ENCODE results near the gene ARHGAP1.

The ARHGAP1 gene

GRCh38 chr11:46657186-46657585 lies 43.2 kb downstream of the ARHGAP1 start:
- DNase-seq (ENCODE audit: low read depth), result no peak
- TF ChIP-seq CTCF (IDR thresholded peaks at IDR 0.05; ENCODE audit: low read depth, low read length, missing control alignments), result no peak
- H3K4me3 ChIP-seq (ENCODE audit: low read depth, low read length), result no peak overlapping the region

- no peak for TF ChIP-seq CTCF (IDR thresholded peaks at IDR 0.05; ENCODE audit: low read depth, low read length, missing control alignments)
- no peak overlapping the region for H3K4me3 ChIP-seq (ENCODE audit: low read depth, low read length)
- DNase-seq (ENCODE audit: low read depth), result no peak
Measured at GRCh38 chr11:46655631-46656030, 44.8 kb downstream of the ARHGAP1 start.

- H3K4me3 ChIP-seq (ENCODE audit: low read depth, low read length), result no peak overlapping the region
- no peak for TF ChIP-seq CTCF (IDR thresholded peaks at IDR 0.05; ENCODE audit: low read depth, low read length, missing control alignments)
- DNase-seq (ENCODE audit: low read depth), result no peak
Measured at GRCh38 chr11:46649180-46649738, 51.2 kb downstream of the ARHGAP1 start.

- TF ChIP-seq CTCF (IDR thresholded peaks at IDR 0.05; ENCODE audit: low read depth, low read length, missing control alignments), result no peak
- no peak for DNase-seq (ENCODE audit: low read depth)
- no peak overlapping the region for H3K4me3 ChIP-seq (ENCODE audit: low read depth, low read length)
Measured at GRCh38 chr11:46643986-46644385, 56.4 kb downstream of the ARHGAP1 start.

- DNase-seq (ENCODE audit: low read depth), result no peak
- H3K4me3 ChIP-seq (ENCODE audit: low read depth, low read length), result no peak overlapping the region
- no peak for TF ChIP-seq CTCF (IDR thresholded peaks at IDR 0.05; ENCODE audit: low read depth, low read length, missing control alignments)
Measured at GRCh38 chr11:46643531-46643930, 56.9 kb downstream of the ARHGAP1 start.

GRCh38 chr11:46642627-46643335 lies 57.6 kb downstream of the ARHGAP1 start:
- H3K4me3 ChIP-seq (ENCODE audit: low read depth, low read length), result no peak overlapping the region
- no peak for DNase-seq (ENCODE audit: low read depth)
- TF ChIP-seq CTCF (IDR thresholded peaks at IDR 0.05; ENCODE audit: low read depth, low read length, missing control alignments), result no peak

GRCh38 chr11:46641639-46642038 lies 58.8 kb downstream of the ARHGAP1 start:
- H3K4me3 ChIP-seq (ENCODE audit: low read depth, low read length), result no peak overlapping the region
- DNase-seq (ENCODE audit: low read depth), result no peak
- no peak for TF ChIP-seq CTCF (IDR thresholded peaks at IDR 0.05; ENCODE audit: low read depth, low read length, missing control alignments)

Measured in GM12864 (cell line).